Activated T-helper 9 cell treated with anti-CD3 and anti-CD28 coated beads, Interleukin-2, amount 50 U/mL, for 16 hours (primary cell): ENCODE measurements around the gene IPO7.

ENCODE experiments used
- DNase-seq: peaks from one replicate; pipeline ENCODE4 v3.0.0-alpha.2; 2020; ENCODE audit warnings: low read depth

The IPO7 gene

DNA sequence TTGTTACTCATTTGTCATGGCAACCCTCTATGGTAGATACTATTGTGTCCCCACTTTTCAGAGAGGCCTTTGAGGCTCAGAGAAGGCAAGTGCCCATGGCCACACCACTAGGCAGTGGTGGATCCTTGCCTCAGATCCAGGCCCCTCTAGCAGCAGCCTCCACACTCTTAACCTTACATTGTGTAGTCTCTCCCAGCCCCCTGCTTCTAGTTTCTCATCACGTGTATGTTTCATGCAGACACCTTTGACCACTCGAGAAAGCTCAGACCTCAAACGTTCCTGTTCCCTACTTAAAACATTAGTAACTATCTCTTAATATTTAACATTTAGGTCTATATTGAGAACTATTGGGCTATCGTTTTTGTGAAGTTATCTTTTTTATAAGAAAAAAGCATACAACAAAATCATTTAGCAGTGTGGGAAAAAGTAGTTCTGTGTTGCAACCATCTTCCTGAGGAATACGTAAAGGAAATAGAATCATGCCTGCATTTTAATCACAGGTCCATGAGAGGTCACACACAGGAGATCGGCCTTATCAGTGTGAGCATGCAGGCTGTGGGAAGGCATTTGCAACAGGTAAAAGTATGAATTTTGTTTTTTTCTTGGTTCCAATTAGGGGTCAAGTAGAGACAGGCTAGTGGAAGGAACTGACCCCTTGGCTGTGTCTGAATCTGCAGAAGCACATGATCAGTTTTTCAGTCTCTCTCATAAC is 111.5 kb downstream of the IPO7 start:
- DNase-seq: no peak
